ENCODE results near the gene GAL3ST1. TPM values are rescaled to one million over a fixed set of nuclear protein-coding genes. Genes with fewer than 3 reads are reported as not detected.

The GAL3ST1 gene
- total and polyA plus RNA-seq, 2 of the 8 experiments (the other 6 are each of a cell fraction or from before 2014, with no cell fraction given): 11.0 to 32.5 TPM

GRCh38 chr22:30584441-30584840 is 10.0 kb upstream of the GAL3ST1 start:
- Histone ChIP-seq H4K5ac (ENCODE audit: insufficient read length, low read depth, low read length) (no peak overlapping the region), H4K20me1 (replicated peaks in 1 of 2; ENCODE audit: control insufficient read depth in 1 of 2, insufficient read depth in 2 of 2, low read length in 2 of 2) (peaks cover 9 to 31% of the 10 kb centered on the region in 2 experiments), H3K4me3 (ENCODE audit: extremely low read depth in 1 of 4, insufficient read depth in 2 of 4, low read depth in 3 of 4, low read length in 4 of 4) (no peak overlapping the region), H2AK5ac (ENCODE audit: low read depth, low read length) (no peak overlapping the region), H3K27me3 (replicated peaks in 1 of 4; ENCODE audit: control insufficient read depth in 3 of 4, extremely low read depth in 1 of 4, insufficient read depth in 3 of 4, low read length in 3 of 4) (no peaks in the 10 kb centered on the region), H3K36me3 (ENCODE audit: control insufficient read depth in 2 of 4, insufficient read depth in 4 of 4, low read length in 3 of 4) (peaks cover 55 to 87% (median 81%) of the 10 kb centered on the region in 4 experiments), H3K14ac (ENCODE audit: insufficient read length) (no peak overlapping the region), H2BK15ac (ENCODE audit: low read length) (no peak overlapping the region), H3K4me1 (replicated peaks in 1 of 4; ENCODE audit: control insufficient read depth in 3 of 4, insufficient read depth in 4 of 4, low read length in 3 of 4) (no peaks in the 10 kb centered on the region; a peak in 1 of 7 replicates), H2BK5ac (ENCODE audit: low read depth, low read length) (no peak overlapping the region; the same call in 1 of the 2 replicates), H3K79me1 (ENCODE audit: low read depth, low read length) (peaks cover 3% of the 10 kb centered on the region), H3K4ac (replicated peaks; ENCODE audit: insufficient read length, low read depth, low read length) (no peak overlapping the region), H3K79me2 (ENCODE audit: control insufficient read depth in 1 of 2, insufficient read depth in 2 of 2, low read length in 2 of 2) (peaks cover 2 to 3% of the 10 kb centered on the region in 2 experiments; a peak in 1 of 4 replicates), H3K23ac (ENCODE audit: insufficient read length) (no peak overlapping the region), H3K27ac (ENCODE audit: low read depth, low read length) (no peak overlapping the region), H3K23me2 (ENCODE audit: low read depth, low read length) (no peaks in the 10 kb centered on the region), H2BK120ac (replicated peaks; ENCODE audit: low read depth, low read length) (no peak overlapping the region), H2AFZ (ENCODE audit: low read length) (no peak overlapping the region), H2BK20ac (ENCODE audit: low read length) (no peak overlapping the region), H2BK12ac (ENCODE audit: low read depth, low read length) (no peak overlapping the region), H4K8ac (ENCODE audit: extremely low read depth, insufficient read depth, low read length) (peak overlapping the region; percentile 41; the same call in 1 of the 2 replicates), H4K91ac (replicated peaks; ENCODE audit: insufficient read length, low read length) (no peak overlapping the region), H3K18ac (ENCODE audit: extremely low read depth, low read length) (no peak overlapping the region), H3K56ac (replicated peaks; ENCODE audit: insufficient read length, low read depth, low read length) (no peak overlapping the region), H3K4me2 (ENCODE audit: insufficient read depth in 1 of 2, low read depth in 2 of 2, low read length in 2 of 2) (no peak overlapping the region), H3K9me3 (ENCODE audit: insufficient read depth in 2 of 2, low read depth in 1 of 2, low read length in 1 of 2) (no peaks in the 10 kb centered on the region), H3K9ac (replicated peaks in 1 of 4; ENCODE audit: extremely low read depth in 1 of 4, low read depth in 3 of 4, low read length in 3 of 4) (no peak overlapping the region)
- ChIA-PET CTCF (ENCODE audit: partially characterized antibody) (interaction anchor here (0.8 to 7.3 kb wide), 3 partner anchors 9 to 154 kb away, joined by 3 to 40 read pairs (median 3); no protein-coding TSS in a partner anchor), POLR2A (ENCODE audit: partially characterized antibody) (interaction anchor here (2.1 to 8.4 kb wide), 2 partner anchors 8 to 14 kb away, joined by 6 to 64 read pairs; partner anchors contain the start of gene GAL3ST1)
- DNase-seq (ENCODE audit: low read depth in 1 of 2, low spot score in 2 of 2): no peak
- TF ChIP-seq MAX (IDR thresholded peaks at IDR 0.05) (no peak), POLR2AphosphoS5 (IDR thresholded peaks at IDR 0.05; ENCODE audit: low read depth, low read length) (peak; percentile 28; the same call in 1 of the 2 replicates)
- FAIRE-seq: no peak
- WGBS, 2 experiments (ENCODE audit: extremely low coverage in 1 of 2, insufficient coverage in 1 of 2, insufficient read length in 1 of 2, insufficient replicate concordance in 2 of 2, low coverage in 1 of 2, low lambda C conversion rate in 2 of 2, missing lambda C conversion rate in 1 of 2): 95% methylated on average over 15 of the region's 15 CpGs; no CpG with 5 or more reads in 1 of the 2 experiments

Data from H1 (cell line).